ENCODE data around the gene CDH4.

DNA sequence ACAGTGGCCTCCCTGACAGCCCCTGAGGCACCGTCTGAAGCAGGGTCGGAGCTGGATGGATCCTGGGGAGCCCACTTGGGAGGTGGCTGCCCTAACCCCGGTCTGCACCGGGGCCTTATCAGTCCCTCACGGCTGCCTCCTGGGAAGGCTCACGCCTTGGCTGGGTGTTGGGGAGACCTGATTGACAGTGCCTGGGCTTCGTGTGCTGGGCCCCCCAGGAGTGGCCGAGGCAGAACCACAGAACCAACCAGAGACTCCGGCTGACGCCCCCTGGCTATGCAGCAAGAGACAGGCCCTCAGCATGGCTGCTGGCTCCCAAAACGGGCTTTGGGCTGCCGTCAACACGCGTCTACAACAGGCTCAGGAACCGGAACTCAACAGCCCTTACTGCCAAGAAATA lies 594.0 kb downstream of the CDH4 start:
- TF ChIP-seq POLR2AphosphoS5 (IDR thresholded peaks at IDR 0.05; ENCODE audit: insufficient read depth, low read depth, low read length) (no peak), EZH2 (IDR thresholded peaks at IDR 0.05; ENCODE audit: borderline replicate concordance, low read depth, low read length, severe bottlenecking) (no peak), POLR2A (IDR thresholded peaks at IDR 0.05; ENCODE audit: low read depth, low read length) (no peak)

Measured in endothelial cell of umbilical vein (primary cell).